Glomerular visceral epithelial cell (primary cell): ENCODE data around the gene CCDC73.
"Not testable (repeated sequence)": the region's sequence is repeated elsewhere in the genome, so short reads cannot be mapped to it uniquely, and the experiment has no call there.

ENCODE experiments used
- DNase-seq: peaks from one replicate; pipeline ENCODE4 v3.0.0-alpha.2; 2016; ENCODE audit errors: extremely low spot score

The CCDC73 gene

GRCh38 chr11:32705309-32706033 lies 89.0 kb downstream of the CCDC73 start:
- DNase-seq = no peak

- no peak for DNase-seq
Observed at GRCh38 chr11:32704775-32705174, 89.7 kb downstream of the CCDC73 start.

GRCh38 chr11:32704261-32704660 lies 90.2 kb downstream of the CCDC73 start:
- DNase-seq = no peak

- DNase-seq = no peak
Observed at GRCh38 chr11:32701616-32702015, 92.8 kb downstream of the CCDC73 start.

- DNase-seq = no peak
Observed at GRCh38 chr11:32698579-32698978, 95.9 kb downstream of the CCDC73 start.

- no peak for DNase-seq
Observed at GRCh38 chr11:32671051-32671450, 123.4 kb downstream of the CCDC73 start.

- no peak for DNase-seq
Observed at GRCh38 chr11:32659672-32660071, 134.8 kb downstream of the CCDC73 start.

- peak; percentile 8 for DNase-seq
Observed at GRCh38 chr11:32658639-32659406, 135.6 kb downstream of the CCDC73 start.

GRCh38 chr11:32643526-32643925 lies 150.9 kb downstream of the CCDC73 start:
- DNase-seq = peak; percentile 13

- DNase-seq = no peak
Observed at GRCh38 chr11:32641361-32641760, 153.1 kb downstream of the CCDC73 start.

- DNase-seq = no peak
Observed at GRCh38 chr11:32635819-32636218, 158.6 kb downstream of the CCDC73 start.

GRCh38 chr11:32630844-32631243 lies 163.6 kb downstream of the CCDC73 start:
- no peak for DNase-seq

- no peak for DNase-seq
Observed at GRCh38 chr11:32616903-32617302, 177.6 kb downstream of the CCDC73 start.

GRCh38 chr11:32615422-32615821 lies 179.0 kb downstream of the CCDC73 start:
- no peak for DNase-seq

GRCh38 chr11:32613500-32614151 lies 180.8 kb downstream of the CCDC73 start:
- no peak for DNase-seq

GRCh38 chr11:32610797-32611352 lies 183.6 kb downstream of the CCDC73 start:
- no peak for DNase-seq

GRCh38 chr11:32608826-32609225 lies 185.6 kb downstream of the CCDC73 start:
- not testable (repeated sequence) for DNase-seq

- no peak for DNase-seq
Observed at GRCh38 chr11:32606220-32606619, 188.2 kb downstream of the CCDC73 start.

GRCh38 chr11:32602657-32603415 lies 191.6 kb downstream of the CCDC73 start:
- no peak for DNase-seq

- DNase-seq = no peak
Observed at GRCh38 chr11:32597921-32598320, 196.5 kb downstream of the CCDC73 start.

- not testable (repeated sequence) for DNase-seq
Observed at GRCh38 chr11:32596114-32596513, 198.3 kb downstream of the CCDC73 start.

- no peak for DNase-seq
Observed at GRCh38 chr11:32594272-32594671, 200.2 kb downstream of the CCDC73 start.
